Measurements from ENCODE around the gene NUCB1.
"Not testable (repeated sequence)": the region's sequence is repeated elsewhere in the genome, so short reads cannot be mapped to it uniquely, and the experiment has no call there.

The NUCB1 gene

GRCh38 chr19:48899781-48900476, at the start of gene NUCB1:
TSS of gene NUCB1 (plus strand) at chr19:48900312. CDS start at chr19:48900797, 485 bp downstream.
- DNase-seq = peak; percentile 99

- DNase-seq = no peak
Measured at GRCh38 chr19:48852292-48852691, 47.8 kb upstream of the NUCB1 start.

- DNase-seq = no peak
Measured at GRCh38 chr19:48853483-48853882, 46.6 kb upstream of the NUCB1 start.

GRCh38 chr19:48854103-48854502, 46.0 kb upstream of the NUCB1 start:
- DNase-seq = no peak

- no peak for DNase-seq
Measured at GRCh38 chr19:48856921-48857320, 43.2 kb upstream of the NUCB1 start.

- DNase-seq = no peak
Measured at GRCh38 chr19:48858984-48859710, 41.0 kb upstream of the NUCB1 start.

- DNase-seq = no peak
Measured at GRCh38 chr19:48859711-48860572, 40.2 kb upstream of the NUCB1 start.

- DNase-seq = no peak
Measured at GRCh38 chr19:48861313-48861712, 38.8 kb upstream of the NUCB1 start.

GRCh38 chr19:48862827-48863226, 37.3 kb upstream of the NUCB1 start:
- DNase-seq = no peak

- no peak for DNase-seq
Measured at GRCh38 chr19:48866692-48867091, 33.4 kb upstream of the NUCB1 start.

- DNase-seq = no peak
Measured at GRCh38 chr19:48867123-48867745, 32.9 kb upstream of the NUCB1 start.

- no peak for DNase-seq
Measured at GRCh38 chr19:48867746-48868113, 32.4 kb upstream of the NUCB1 start.

- DNase-seq = no peak
Measured at GRCh38 chr19:48868114-48868886, 31.8 kb upstream of the NUCB1 start, which contains the start of gene PLEKHA4. TSS of gene PLEKHA4 (minus strand) at chr19:48868617. CDS start at chr19:48867620, 997 bp downstream.

GRCh38 chr19:48870048-48870447, 30.1 kb upstream of the NUCB1 start:
- no peak for DNase-seq

- DNase-seq = not testable (repeated sequence)
Measured at GRCh38 chr19:48871471-48872181, 28.5 kb upstream of the NUCB1 start.

- DNase-seq = peak; percentile 98
Measured at GRCh38 chr19:48872182-48872883, 27.8 kb upstream of the NUCB1 start, which contains the start of gene PPP1R15A. TSS of gene PPP1R15A (plus strand) at chr19:48872421. CDS start at chr19:48873234, 813 bp downstream.

- no peak for DNase-seq
Measured at GRCh38 chr19:48872884-48873475, 27.1 kb upstream of the NUCB1 start.

- no peak for DNase-seq
Measured at GRCh38 chr19:48873476-48874302, 26.4 kb upstream of the NUCB1 start.

Measured in midbrain (tissue), 1 donor.